OCI-LY3 (cell line): ENCODE measurements around the gene CC2D1A.

Experiments used
- H2AFZ ChIP-seq: fragments of 200-600, 300-600 bp; shearing (Covaris generic); 2 replicates; pipeline ENCODE4 v1.6.0; 2014; ENCODE audit warnings: antibody characterized with exemption, low read depth, low read length
- H3K27ac ChIP-seq: fragments of 200-600, 300-600 bp; sonication (generic); 2 replicates; pipeline ENCODE4 v1.5.1; 2014; ENCODE audit warnings: mild to moderate bottlenecking, low read length, moderate library complexity, mixed read lengths
- H3K27me3 ChIP-seq: fragments of 200-600, 300-600 bp; sonication (generic); 2 replicates; pipeline ENCODE4 v1.6.1; 2014; ENCODE audit warnings: low read depth, low read length, mixed read lengths
- H3K36me3 ChIP-seq: fragments of 200-600, 300-600 bp; sonication (generic); replicated peaks from 2 replicates; pipeline ENCODE3; 2014; ENCODE audit warnings: low read depth, low read length, mixed read lengths
- H3K4me1 ChIP-seq: fragments of 300-600, 200-600 bp; sonication (generic); 2 replicates; pipeline ENCODE4 v1.6.1; 2014; ENCODE audit warnings: low read length, mixed read lengths
- H3K4me2 ChIP-seq: fragments of 200-600, 300-600 bp; sonication (generic); 2 replicates; pipeline ENCODE4 v1.6.1; 2014; ENCODE audit warnings: low read length, mixed read lengths
- H3K4me3 ChIP-seq: fragments of 300-600, 200-600 bp; sonication (generic); 2 replicates; pipeline ENCODE4 v1.5.1; 2014; ENCODE audit warnings: antibody characterized with exemption, mild to moderate bottlenecking, low read length, moderate library complexity
- H3K79me2 ChIP-seq: fragments of 300-600, 200-600 bp; shearing (Covaris generic); 2 replicates; pipeline ENCODE4 v1.6.1; 2014; ENCODE audit warnings: mild to moderate bottlenecking, low read length, mixed read lengths
- H3K9ac ChIP-seq: fragments of 300-600, 200-600 bp; shearing (Covaris generic); 2 replicates; pipeline ENCODE4 v1.6.0; 2014; ENCODE audit warnings: mild to moderate bottlenecking, low read length, moderate library complexity
- H3K9me3 ChIP-seq: fragments of 200-600, 300-600 bp; shearing (Covaris generic); 2 replicates; pipeline ENCODE4 v1.6.1; 2014; ENCODE audit warnings: low read length, mixed read lengths; ENCODE audit not compliant: insufficient read depth
- H4K20me1 ChIP-seq: fragments of 200-600, 300-600 bp; sonication (generic); 2 replicates; pipeline ENCODE4 v1.6.1; 2016; ENCODE audit warnings: low read length, mixed read lengths; ENCODE audit not compliant: insufficient read depth
- EZH2phosphoT487 ChIP-seq: fragments of 200-600 bp; shearing (Covaris generic); IDR thresholded peaks from 2 replicates; pipeline ENCODE4 v1.6.1; 2018; ENCODE audit warnings: antibody characterized with exemption, mixed run types, low read depth
- TF ChIP-seq, protein P1 (sequence below): fragments of 200-600, 300-600 bp; sonication (generic); IDR thresholded peaks from 2 replicates; pipeline ENCODE4 v1.5.1; 2014; ENCODE audit warnings: antibody characterized with exemption, low read length, low read depth

Gene CC2D1A

DNA sequence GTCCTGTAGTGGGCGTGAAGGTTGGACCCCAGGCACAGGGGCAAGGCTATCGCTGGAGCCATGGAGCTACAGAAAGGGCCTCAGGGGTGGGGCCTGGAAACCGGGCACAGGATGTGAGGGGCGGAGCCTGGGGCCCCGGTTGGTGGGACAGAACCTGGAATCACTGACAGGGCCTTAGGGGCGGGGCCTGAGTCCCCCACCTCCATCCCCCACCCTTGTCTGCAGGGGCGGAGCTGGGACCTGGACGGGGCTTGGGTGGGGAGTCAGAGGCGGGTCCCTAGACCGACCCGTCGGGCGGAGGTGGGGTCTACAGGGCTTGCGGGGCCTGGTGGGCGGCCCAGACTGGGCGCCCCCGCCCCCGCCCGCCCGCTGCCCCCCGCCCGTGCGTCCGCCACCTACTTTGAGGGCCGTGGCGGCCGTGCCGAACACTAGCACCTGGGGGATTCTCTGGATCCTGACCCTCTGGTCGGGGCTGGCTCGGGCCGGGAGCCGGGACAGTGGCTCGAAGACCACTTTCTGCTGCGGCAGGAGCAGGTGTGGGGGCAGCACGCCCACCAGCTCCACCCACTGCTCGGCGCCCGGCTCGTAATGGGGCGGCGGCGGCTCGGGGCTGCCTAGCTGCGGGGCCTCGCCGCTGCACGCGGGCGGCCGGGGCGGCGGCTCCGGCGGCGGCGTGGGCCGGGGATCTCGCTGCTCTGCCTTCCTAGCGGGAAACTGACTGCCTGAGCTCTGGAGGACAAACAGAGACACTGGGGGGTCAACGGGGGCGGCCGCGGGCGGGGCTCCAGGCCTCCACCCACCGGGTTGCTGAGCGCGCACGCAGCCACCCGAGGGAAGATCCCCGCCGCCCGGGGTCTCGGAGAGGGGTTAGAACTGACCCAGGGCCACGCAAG lies 72.6 kb downstream of the CC2D1A start:
- Histone ChIP-seq H4K20me1 (no peaks in the 10 kb centered on the region), H3K79me2 (no peaks in the 10 kb centered on the region), H3K4me1 (no peaks in the 10 kb centered on the region), H3K4me3 (no peak overlapping the region), H3K36me3 (peaks cover 3% of the 10 kb centered on the region), H3K9me3 (no peaks in the 10 kb centered on the region), H3K4me2 (no peak overlapping the region), H3K27ac (no peak overlapping the region), H3K9ac (no peak overlapping the region), H2AFZ (no peak overlapping the region), H3K27me3 (no peaks in the 10 kb centered on the region)
- TF ChIP-seq, protein P1, sequence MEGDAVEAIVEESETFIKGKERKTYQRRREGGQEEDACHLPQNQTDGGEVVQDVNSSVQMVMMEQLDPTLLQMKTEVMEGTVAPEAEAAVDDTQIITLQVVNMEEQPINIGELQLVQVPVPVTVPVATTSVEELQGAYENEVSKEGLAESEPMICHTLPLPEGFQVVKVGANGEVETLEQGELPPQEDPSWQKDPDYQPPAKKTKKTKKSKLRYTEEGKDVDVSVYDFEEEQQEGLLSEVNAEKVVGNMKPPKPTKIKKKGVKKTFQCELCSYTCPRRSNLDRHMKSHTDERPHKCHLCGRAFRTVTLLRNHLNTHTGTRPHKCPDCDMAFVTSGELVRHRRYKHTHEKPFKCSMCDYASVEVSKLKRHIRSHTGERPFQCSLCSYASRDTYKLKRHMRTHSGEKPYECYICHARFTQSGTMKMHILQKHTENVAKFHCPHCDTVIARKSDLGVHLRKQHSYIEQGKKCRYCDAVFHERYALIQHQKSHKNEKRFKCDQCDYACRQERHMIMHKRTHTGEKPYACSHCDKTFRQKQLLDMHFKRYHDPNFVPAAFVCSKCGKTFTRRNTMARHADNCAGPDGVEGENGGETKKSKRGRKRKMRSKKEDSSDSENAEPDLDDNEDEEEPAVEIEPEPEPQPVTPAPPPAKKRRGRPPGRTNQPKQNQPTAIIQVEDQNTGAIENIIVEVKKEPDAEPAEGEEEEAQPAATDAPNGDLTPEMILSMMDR = no peak

DNA sequence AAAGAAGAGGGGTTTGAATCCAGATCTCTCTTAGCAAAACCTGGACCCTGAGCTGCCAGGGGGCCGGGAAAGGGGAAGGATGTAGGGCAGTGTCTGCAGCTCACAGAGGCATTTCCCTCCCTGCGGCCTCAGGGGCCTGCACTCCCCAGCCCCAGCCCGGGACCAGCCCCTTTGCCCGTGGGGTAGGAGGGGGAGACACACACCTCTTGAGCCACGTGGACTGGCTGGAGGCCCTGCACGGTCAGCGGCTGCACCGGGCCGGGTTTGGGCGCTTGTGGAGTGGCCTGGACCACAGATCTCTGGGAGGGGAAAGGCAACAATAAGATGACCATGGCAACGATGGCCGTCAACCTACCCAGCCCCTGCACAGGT lies 73.2 kb downstream of the CC2D1A start:
- H3K9me3 ChIP-seq = no peaks in the 10 kb centered on the region
- H3K4me1 ChIP-seq = no peaks in the 10 kb centered on the region
- TF ChIP-seq, protein P1 = no peak
- TF ChIP-seq EZH2phosphoT487 = no peak
- H3K36me3 ChIP-seq = peaks cover 3% of the 10 kb centered on the region
- H2AFZ ChIP-seq = no peak overlapping the region
- no peak overlapping the region for H3K4me2 ChIP-seq
- H3K79me2 ChIP-seq = no peaks in the 10 kb centered on the region
- H3K27ac ChIP-seq = no peak overlapping the region
- no peaks in the 10 kb centered on the region for H4K20me1 ChIP-seq
- no peak overlapping the region for H3K4me3 ChIP-seq
- no peak overlapping the region for H3K9ac ChIP-seq
- H3K27me3 ChIP-seq = no peaks in the 10 kb centered on the region

DNA sequence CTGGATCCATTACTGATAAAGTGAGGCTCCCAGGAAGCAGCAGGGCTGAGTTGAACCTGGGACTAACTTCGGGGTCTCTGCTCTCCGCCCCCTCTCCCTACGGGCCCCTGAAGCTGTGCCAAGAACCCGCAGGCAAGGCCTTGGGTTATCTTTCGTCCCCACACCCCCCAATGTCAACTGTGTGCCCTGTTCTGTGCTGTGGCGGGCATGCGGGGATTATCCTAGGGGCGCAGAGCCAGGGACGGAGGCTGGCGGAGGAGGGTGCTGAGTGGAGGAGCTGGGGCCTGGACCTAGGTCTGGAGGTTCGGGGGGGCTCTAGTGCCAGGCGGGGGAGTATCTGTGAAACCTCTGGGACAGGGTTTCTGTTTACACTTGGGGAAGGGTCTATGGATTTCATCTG lies 73.7 kb downstream of the CC2D1A start:
- Histone ChIP-seq H3K79me2 (no peaks in the 10 kb centered on the region), H3K9me3 (no peaks in the 10 kb centered on the region), H3K9ac (no peak overlapping the region), H4K20me1 (no peaks in the 10 kb centered on the region), H3K4me3 (no peak overlapping the region), H3K27ac (no peak overlapping the region), H3K27me3 (no peaks in the 10 kb centered on the region), H2AFZ (no peak overlapping the region), H3K36me3 (peaks cover 3% of the 10 kb centered on the region), H3K4me1 (no peaks in the 10 kb centered on the region), H3K4me2 (no peak overlapping the region)
- no peak for TF ChIP-seq EZH2phosphoT487
- TF ChIP-seq, protein P1 = no peak

DNA sequence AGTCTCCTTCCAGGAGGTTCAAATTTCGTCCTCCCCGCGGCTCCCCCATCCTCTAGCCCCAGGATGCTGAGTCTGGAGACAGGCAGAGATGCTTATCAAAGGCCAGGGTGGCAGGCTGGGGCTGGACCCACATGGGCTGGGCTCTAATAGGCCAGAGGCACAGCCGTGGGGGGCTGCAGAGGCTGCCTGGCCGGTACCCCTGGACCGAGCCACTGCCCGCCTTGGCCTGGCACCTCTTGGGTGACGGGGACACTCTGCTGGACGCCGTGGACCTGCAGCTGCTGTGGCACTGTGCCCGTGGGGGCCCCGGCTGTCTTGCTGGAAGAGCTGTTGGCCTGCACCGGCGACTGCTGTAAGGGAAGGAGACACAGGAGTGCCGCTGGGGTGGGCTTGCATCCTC lies 74.3 kb downstream of the CC2D1A start:
- Histone ChIP-seq H4K20me1 (no peaks in the 10 kb centered on the region), H3K9me3 (no peaks in the 10 kb centered on the region), H3K4me3 (no peak overlapping the region), H3K4me1 (peaks cover 6% of the 10 kb centered on the region), H3K79me2 (no peaks in the 10 kb centered on the region), H3K9ac (no peak overlapping the region), H3K4me2 (no peak overlapping the region), H3K27me3 (no peaks in the 10 kb centered on the region), H3K27ac (no peak overlapping the region), H2AFZ (no peak overlapping the region), H3K36me3 (peaks cover 3% of the 10 kb centered on the region)
- no peak for TF ChIP-seq EZH2phosphoT487
- TF ChIP-seq, protein P1 = no peak
